Fibroblast of lung (primary cell): ENCODE results near the gene TSHZ2. TPM values are rescaled to one million over a fixed set of nuclear protein-coding genes. Genes with fewer than 3 reads are reported as not detected.
A peak's percentile ranks its signal among the peaks of the same experiment; 100 is the strongest.

Experiments
- DNase-seq, 2 donors: peaks; one replicate each; pipeline versions ENCODE4 v3.0.0 to v3.0.0-alpha.2; 2010; ENCODE audit warnings: low read depth in 2 of 2
- H2AFZ ChIP-seq: 2 replicates; pipeline ENCODE4 v1.5.1; 2012; ENCODE audit warnings: low read length, control low read depth, inconsistent platforms
- H3K27ac ChIP-seq: 2 replicates; pipeline ENCODE4 v1.5.1; 2011; ENCODE audit warnings: low read length, control low read depth; ENCODE audit not compliant: insufficient read depth
- H3K27me3 ChIP-seq: 2 replicates; pipeline ENCODE4 v1.5.1; 2011; ENCODE audit warnings: mild to moderate bottlenecking, low read length; ENCODE audit not compliant: control insufficient read depth, insufficient read depth
- H3K36me3 ChIP-seq: 2 replicates; pipeline ENCODE4 v1.5.1; 2011; ENCODE audit warnings: low read length; ENCODE audit not compliant: control insufficient read depth, insufficient read depth
- H3K4me1 ChIP-seq: 2 replicates; pipeline ENCODE4 v1.5.1; 2011; ENCODE audit warnings: low read length; ENCODE audit not compliant: control insufficient read depth, insufficient read depth; ENCODE audit errors: extremely low read depth
- H3K4me2 ChIP-seq: 2 replicates; pipeline ENCODE4 v1.5.1; 2011; ENCODE audit warnings: low read length, control low read depth; ENCODE audit not compliant: insufficient read depth; ENCODE audit errors: extremely low read depth
- H3K4me3 ChIP-seq, 4 experiments: fragments of 200-600 bp in 1 of 4; sonication (generic) in 1 of 4; replicated peaks in 1 of 4; 2 replicates each; pipeline ENCODE4 v1.5.1; 2011 to 2016; ENCODE audit warnings: low read length in 4 of 4, low read depth in 3 of 4, mild to moderate bottlenecking in 3 of 4, control low read depth in 2 of 4, inconsistent platforms in 1 of 4, mixed read lengths in 1 of 4; ENCODE audit not compliant: insufficient read depth in 1 of 4; ENCODE audit errors: control extremely low read depth in 1 of 4
- H3K79me2 ChIP-seq: 2 replicates; pipeline ENCODE4 v1.5.1; 2012; ENCODE audit warnings: mild to moderate bottlenecking, low read length, inconsistent platforms; ENCODE audit not compliant: control insufficient read depth, insufficient read depth
- H3K9ac ChIP-seq: 2 replicates; pipeline ENCODE4 v1.5.1; 2011; ENCODE audit warnings: mild to moderate bottlenecking, low read length, control low read depth; ENCODE audit not compliant: insufficient read depth
- H3K9me3 ChIP-seq: 2 replicates; pipeline ENCODE4 v1.5.1; 2012; ENCODE audit warnings: low read depth, low read length; ENCODE audit not compliant: control insufficient read depth, insufficient read depth
- H4K20me1 ChIP-seq: 2 replicates; pipeline ENCODE4 v1.5.1; 2011; ENCODE audit warnings: low read length; ENCODE audit not compliant: control insufficient read depth, insufficient read depth; ENCODE audit errors: extremely low read depth
- EZH2 ChIP-seq: IDR thresholded peaks from 2 replicates; pipeline ENCODE4 v1.5.1; 2012; ENCODE audit warnings: low read length, control low read depth, mild to moderate bottlenecking; ENCODE audit errors: missing control alignments
- polyA plus RNA-seq, 2 donors: library from polyadenylated mRNA; depleted of rRNA in 1 of 2; stranded (reverse) in 1 of 2; unstranded in 1 of 2; fragments of >200 nt; gene quantifications; 2 replicates each; pipeline ENCODE4 v1.2.1, GENCODE V29; 2011 to 2012; ENCODE audit warnings: missing spikeins in 1 of 2
- total RNA-seq: library from RNA; depleted of rRNA; stranded (reverse); fragments of >200 nt; gene quantifications from 2 replicates; pipeline ENCODE4 v1.2.1, GENCODE V29; 2014
- TF ChIP-seq, protein P1 (sequence below), 2 donors: IDR thresholded peaks in 1 of 2; conservative IDR thresholded peaks in 1 of 2; 1 replicate in 1 of 2; 2 replicates in 1 of 2; pipeline ENCODE4 v1.5.1; 2011 to 2012; ENCODE audit warnings: low read length in 2 of 2, control low read depth in 1 of 2, inconsistent platforms in 1 of 2, low read depth in 1 of 2, mild to moderate bottlenecking in 1 of 2

The TSHZ2 gene
- total and polyA plus RNA-seq, 2 donors (not counting 1 experiment from before 2014, with no cell fraction given) = 0.15 to 2.6 TPM

DNA sequence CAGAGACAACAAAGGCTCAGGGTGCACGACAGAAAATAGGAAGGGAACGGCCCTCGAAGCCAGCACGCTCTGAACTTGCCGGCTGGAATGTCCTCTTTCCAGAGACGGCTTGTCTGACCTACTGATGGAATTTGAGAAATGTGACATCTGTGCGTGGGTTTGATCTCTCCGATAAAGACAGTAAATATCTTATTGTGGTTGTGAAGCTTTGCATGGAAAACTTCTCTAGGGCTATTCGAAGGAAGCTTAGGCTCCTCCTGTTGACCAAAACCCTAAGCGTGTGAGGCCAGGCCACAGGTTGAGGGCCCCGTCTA is 374.1 kb downstream of the TSHZ2 start:
- Histone ChIP-seq H3K9me3 (no peaks in the 10 kb centered on the region), H2AFZ (no peak overlapping the region), H3K36me3 (no peaks in the 10 kb centered on the region), H3K4me2 (no peak overlapping the region), H4K20me1 (no peaks in the 10 kb centered on the region), H3K4me3 (no peak overlapping the region), H3K27me3 (no peaks in the 10 kb centered on the region), H3K27ac (no peak overlapping the region), H3K79me2 (no peaks in the 10 kb centered on the region), H3K4me1 (no peaks in the 10 kb centered on the region), H3K9ac (no peak overlapping the region)
- peak in 1 of 2 donors; percentile 66 for DNase-seq
- no peak for TF ChIP-seq EZH2
- TF ChIP-seq, protein P1, sequence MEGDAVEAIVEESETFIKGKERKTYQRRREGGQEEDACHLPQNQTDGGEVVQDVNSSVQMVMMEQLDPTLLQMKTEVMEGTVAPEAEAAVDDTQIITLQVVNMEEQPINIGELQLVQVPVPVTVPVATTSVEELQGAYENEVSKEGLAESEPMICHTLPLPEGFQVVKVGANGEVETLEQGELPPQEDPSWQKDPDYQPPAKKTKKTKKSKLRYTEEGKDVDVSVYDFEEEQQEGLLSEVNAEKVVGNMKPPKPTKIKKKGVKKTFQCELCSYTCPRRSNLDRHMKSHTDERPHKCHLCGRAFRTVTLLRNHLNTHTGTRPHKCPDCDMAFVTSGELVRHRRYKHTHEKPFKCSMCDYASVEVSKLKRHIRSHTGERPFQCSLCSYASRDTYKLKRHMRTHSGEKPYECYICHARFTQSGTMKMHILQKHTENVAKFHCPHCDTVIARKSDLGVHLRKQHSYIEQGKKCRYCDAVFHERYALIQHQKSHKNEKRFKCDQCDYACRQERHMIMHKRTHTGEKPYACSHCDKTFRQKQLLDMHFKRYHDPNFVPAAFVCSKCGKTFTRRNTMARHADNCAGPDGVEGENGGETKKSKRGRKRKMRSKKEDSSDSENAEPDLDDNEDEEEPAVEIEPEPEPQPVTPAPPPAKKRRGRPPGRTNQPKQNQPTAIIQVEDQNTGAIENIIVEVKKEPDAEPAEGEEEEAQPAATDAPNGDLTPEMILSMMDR (conservative IDR thresholded peaks at IDR 0.05 in 1 of 2, IDR thresholded peaks at IDR 0.05 in 1 of 2; ENCODE audit: low read depth in 1 of 2, low read length in 2 of 2) = no peak

DNA sequence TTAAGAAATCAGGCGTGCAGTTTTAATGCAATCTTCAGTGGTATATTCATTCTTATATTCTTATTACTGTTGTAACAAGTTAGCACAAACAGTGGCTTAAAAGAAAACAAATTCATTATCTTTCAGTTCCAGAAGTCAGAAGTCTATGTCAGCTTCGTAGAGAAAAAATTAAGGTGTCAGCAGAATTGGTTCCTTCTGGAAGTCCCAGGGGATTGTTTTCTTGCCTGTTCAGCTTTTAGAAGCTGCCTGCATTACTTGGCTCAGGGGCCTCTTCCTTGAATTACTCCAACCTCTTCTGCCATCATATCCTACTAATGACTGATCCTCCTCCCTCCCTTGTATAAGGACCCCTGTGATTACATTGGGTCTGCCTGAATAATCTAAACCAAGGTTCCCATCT is 377.6 kb downstream of the TSHZ2 start:
- Histone ChIP-seq H3K4me3 (no peak overlapping the region), H3K27ac (no peak overlapping the region), H3K36me3 (no peaks in the 10 kb centered on the region), H3K79me2 (no peaks in the 10 kb centered on the region), H3K4me2 (no peak overlapping the region), H4K20me1 (no peaks in the 10 kb centered on the region), H3K9ac (no peak overlapping the region), H2AFZ (no peak overlapping the region), H3K9me3 (no peaks in the 10 kb centered on the region), H3K4me1 (no peaks in the 10 kb centered on the region), H3K27me3 (no peaks in the 10 kb centered on the region)
- TF ChIP-seq EZH2 = no peak
- TF ChIP-seq, protein P1 (conservative IDR thresholded peaks at IDR 0.05 in 1 of 2, IDR thresholded peaks at IDR 0.05 in 1 of 2; ENCODE audit: low read depth in 1 of 2, low read length in 2 of 2) = no peak
- no peak for DNase-seq

DNA sequence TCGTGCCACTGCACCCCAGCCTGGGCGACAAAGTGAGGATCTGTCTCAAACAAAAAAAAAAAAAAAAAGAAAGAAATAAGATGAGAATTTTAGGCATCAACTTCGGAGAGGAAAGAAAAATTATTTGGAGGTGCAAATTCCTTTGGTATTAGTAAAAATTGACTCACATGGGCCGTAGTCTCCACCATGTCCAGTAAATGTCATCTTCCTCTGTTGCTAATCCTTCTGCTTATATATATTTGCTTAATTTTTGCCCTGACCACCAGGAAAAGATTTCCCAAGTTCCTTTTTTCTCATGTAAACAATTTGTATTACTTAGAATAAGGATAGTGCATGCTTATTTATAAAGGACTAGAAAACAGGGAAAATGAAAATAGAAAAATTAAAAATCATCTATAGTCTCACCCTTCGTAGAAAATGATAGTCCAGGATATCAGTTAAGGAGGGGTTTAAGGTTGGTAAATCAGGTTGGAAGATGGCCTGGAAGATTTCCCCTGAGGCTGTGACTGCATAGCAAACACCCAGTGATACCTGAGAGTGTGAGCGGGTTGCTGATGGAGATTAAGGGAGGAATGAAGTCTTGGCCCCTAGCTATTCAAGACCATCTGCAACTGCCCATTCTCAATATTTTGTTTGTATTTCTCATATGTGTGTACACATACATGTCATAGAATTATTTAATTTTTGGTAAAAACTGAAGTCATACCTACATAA is 380.7 kb downstream of the TSHZ2 start:
- Histone ChIP-seq H3K9me3 (no peaks in the 10 kb centered on the region), H3K4me3 (no peak overlapping the region), H2AFZ (no peak overlapping the region), H3K79me2 (no peaks in the 10 kb centered on the region), H3K9ac (no peak overlapping the region), H3K4me1 (no peaks in the 10 kb centered on the region), H4K20me1 (no peaks in the 10 kb centered on the region), H3K27ac (no peak overlapping the region), H3K27me3 (no peaks in the 10 kb centered on the region), H3K36me3 (no peaks in the 10 kb centered on the region), H3K4me2 (no peak overlapping the region)
- no peak for DNase-seq
- TF ChIP-seq, protein P1 (conservative IDR thresholded peaks at IDR 0.05 in 1 of 2, IDR thresholded peaks at IDR 0.05 in 1 of 2; ENCODE audit: low read depth in 1 of 2, low read length in 2 of 2) = no peak
- no peak for TF ChIP-seq EZH2
